Activated naive CD4-positive, alpha-beta T cell treated with anti-CD3 and anti-CD28 coated beads for 36 hours (primary cell): ENCODE results near the gene OTC. TPM values are rescaled to one million over a fixed set of nuclear protein-coding genes. Genes with fewer than 3 reads are reported as not detected.

Experiments
- CTCF ChIA-PET: fragments of 350-600 bp; sonication (Branson Sonifier 250); formaldehyde crosslinking; loops from one replicate; lab custom pipeline; 2021; ENCODE audit warnings: antibody characterized with exemption; lab: Charles Lee
- DNase-seq: peaks from one replicate; pipeline ENCODE4 v3.0.0-alpha.2; 2020
- H3K27ac Mint-ChIP-seq: one replicate; pipeline ENCODE4 v1.8.0; 2021; ENCODE audit warnings: mild to moderate bottlenecking, mixed read lengths
- H3K27me3 Mint-ChIP-seq: one replicate; pipeline ENCODE4 v1.8.0; 2021; ENCODE audit warnings: low read depth, mixed read lengths
- H3K36me3 Mint-ChIP-seq: one replicate; pipeline ENCODE4 v1.8.0; 2021; ENCODE audit warnings: low read depth, mixed read lengths
- H3K4me1 Mint-ChIP-seq: one replicate; pipeline ENCODE4 v1.8.0; 2021; ENCODE audit warnings: low read depth, mixed read lengths
- H3K4me3 Mint-ChIP-seq: one replicate; pipeline ENCODE4 v1.8.0; 2021; ENCODE audit warnings: mild to moderate bottlenecking, moderate library complexity, mixed read lengths
- H3K9me3 Mint-ChIP-seq: one replicate; pipeline ENCODE4 v1.8.0; 2021; ENCODE audit warnings: mixed read lengths
- intact Hi-C: fragments of 100-400 bp; cut with micrococcal nuclease; formaldehyde crosslinking; loops from one replicate; pipeline ENCODE4 v1.15.1; 2023
- total RNA-seq, 2 experiments: library from RNA; stranded (reverse); gene quantifications; one replicate each; pipeline ENCODE4 v1.2.3, GENCODE V29; 2021

Gene OTC
- total RNA-seq, 2 experiments from 2014 or later: not detected

- Mint-ChIP-seq H3K4me1 (peaks cover 3% of the 10 kb centered on the region), H3K27ac (no peak overlapping the region), H3K27me3 (no peaks in the 10 kb centered on the region), H3K36me3 (no peaks in the 10 kb centered on the region), H3K4me3 (no peak overlapping the region), H3K9me3 (no peaks in the 10 kb centered on the region)
- intact Hi-C loops: no loop called here
- no peak for DNase-seq
- CTCF ChIA-PET: no interaction called here
Measured at GRCh38 chrX:38332505-38332904, 19.9 kb upstream of the OTC start.

- no peak for DNase-seq
- Mint-ChIP-seq H3K9me3 (no peaks in the 10 kb centered on the region), H3K36me3 (no peaks in the 10 kb centered on the region), H3K27ac (no peak overlapping the region), H3K27me3 (no peaks in the 10 kb centered on the region), H3K4me3 (no peak overlapping the region), H3K4me1 (no peaks in the 10 kb centered on the region)
- CTCF ChIA-PET: interaction anchor here (0.8 kb wide), 1 partner anchor 16 kb away, joined by 3 read pairs; no protein-coding TSS in a partner anchor
- intact Hi-C loops: no loop called here
Measured at GRCh38 chrX:38335382-38335781, 17.0 kb upstream of the OTC start.

GRCh38 chrX:38336538-38337240 lies 15.7 kb upstream of the OTC start:
- no peak overlapping the region for H3K27ac Mint-ChIP-seq
- no peaks in the 10 kb centered on the region for H3K4me1 Mint-ChIP-seq
- H3K27me3 Mint-ChIP-seq: no peaks in the 10 kb centered on the region
- no peaks in the 10 kb centered on the region for H3K9me3 Mint-ChIP-seq
- CTCF ChIA-PET: no interaction called here
- intact Hi-C loops: no loop called here
- DNase-seq: no peak
- no peaks in the 10 kb centered on the region for H3K36me3 Mint-ChIP-seq
- H3K4me3 Mint-ChIP-seq: no peak overlapping the region

GRCh38 chrX:38341442-38341841 lies 11.0 kb upstream of the OTC start:
- CTCF ChIA-PET: no interaction called here

GRCh38 chrX:38342853-38343778 lies 9.3 kb upstream of the OTC start:
- intact Hi-C loops: no loop called here
- no peak overlapping the region for H3K27ac Mint-ChIP-seq
- no peak overlapping the region for H3K4me3 Mint-ChIP-seq
- H3K27me3 Mint-ChIP-seq: peaks cover 2% of the 10 kb centered on the region
- no peak for DNase-seq
- CTCF ChIA-PET: no interaction called here
- no peaks in the 10 kb centered on the region for H3K9me3 Mint-ChIP-seq
- no peaks in the 10 kb centered on the region for H3K36me3 Mint-ChIP-seq
- H3K4me1 Mint-ChIP-seq: no peaks in the 10 kb centered on the region

More at GRCh38 chrX:38341442-38341841, 11.0 kb upstream of the OTC start:
- no peak for DNase-seq
- no peak overlapping the region for H3K4me3 Mint-ChIP-seq
- no peaks in the 10 kb centered on the region for H3K36me3 Mint-ChIP-seq
- intact Hi-C loops: no loop called here
- no peak overlapping the region for H3K27ac Mint-ChIP-seq
- no peaks in the 10 kb centered on the region for H3K9me3 Mint-ChIP-seq
- H3K4me1 Mint-ChIP-seq: no peaks in the 10 kb centered on the region
- H3K27me3 Mint-ChIP-seq: no peaks in the 10 kb centered on the region

GRCh38 chrX:38346150-38346549 lies 6.3 kb upstream of the OTC start:
- Mint-ChIP-seq H3K27ac (no peak overlapping the region), H3K27me3 (peaks cover 2% of the 10 kb centered on the region), H3K36me3 (no peaks in the 10 kb centered on the region), H3K4me3 (no peak overlapping the region), H3K9me3 (no peaks in the 10 kb centered on the region), H3K4me1 (no peaks in the 10 kb centered on the region)
- intact Hi-C loops: no loop called here
- no peak for DNase-seq
- CTCF ChIA-PET: no interaction called here

- CTCF ChIA-PET: no interaction called here
- intact Hi-C loops: no loop called here
Measured at GRCh38 chrX:38347136-38347535, 5.3 kb upstream of the OTC start.

GRCh38 chrX:38351346-38351745 lies 1.1 kb upstream of the OTC start:
- no peak overlapping the region for H3K27ac Mint-ChIP-seq
- no peaks in the 10 kb centered on the region for H3K9me3 Mint-ChIP-seq
- H3K4me1 Mint-ChIP-seq: no peaks in the 10 kb centered on the region
- intact Hi-C loops: no loop called here
- H3K4me3 Mint-ChIP-seq: no peak overlapping the region
- CTCF ChIA-PET: no interaction called here
- H3K27me3 Mint-ChIP-seq: peaks cover 2% of the 10 kb centered on the region
- DNase-seq: no peak
- no peaks in the 10 kb centered on the region for H3K36me3 Mint-ChIP-seq

More at GRCh38 chrX:38347136-38347535, 5.3 kb upstream of the OTC start:
- peaks cover 2% of the 10 kb centered on the region for H3K27me3 Mint-ChIP-seq
- H3K4me1 Mint-ChIP-seq: no peaks in the 10 kb centered on the region
- DNase-seq: no peak
- H3K27ac Mint-ChIP-seq: no peak overlapping the region
- no peak overlapping the region for H3K4me3 Mint-ChIP-seq
- no peaks in the 10 kb centered on the region for H3K9me3 Mint-ChIP-seq
- H3K36me3 Mint-ChIP-seq: no peaks in the 10 kb centered on the region

GRCh38 chrX:38356401-38356800 lies 4.0 kb downstream of the OTC start:
- CTCF ChIA-PET: no interaction called here
- no peak overlapping the region for H3K27ac Mint-ChIP-seq
- intact Hi-C loops: no loop called here
- H3K36me3 Mint-ChIP-seq: no peaks in the 10 kb centered on the region
- no peaks in the 10 kb centered on the region for H3K4me1 Mint-ChIP-seq
- H3K9me3 Mint-ChIP-seq: no peaks in the 10 kb centered on the region
- DNase-seq: no peak
- no peaks in the 10 kb centered on the region for H3K27me3 Mint-ChIP-seq
- no peak overlapping the region for H3K4me3 Mint-ChIP-seq

- H3K36me3 Mint-ChIP-seq: no peaks in the 10 kb centered on the region
- DNase-seq: no peak
- no peaks in the 10 kb centered on the region for H3K27me3 Mint-ChIP-seq
- H3K4me1 Mint-ChIP-seq: no peaks in the 10 kb centered on the region
- intact Hi-C loops: no loop called here
- CTCF ChIA-PET: no interaction called here
- H3K9me3 Mint-ChIP-seq: no peaks in the 10 kb centered on the region
- no peak overlapping the region for H3K27ac Mint-ChIP-seq
- H3K4me3 Mint-ChIP-seq: no peak overlapping the region
Measured at GRCh38 chrX:38357747-38358673, 5.6 kb downstream of the OTC start.

GRCh38 chrX:38363046-38363445 lies 10.6 kb downstream of the OTC start:
- intact Hi-C loops: no loop called here
- H3K4me1 Mint-ChIP-seq: no peaks in the 10 kb centered on the region
- DNase-seq: no peak
- H3K27me3 Mint-ChIP-seq: no peaks in the 10 kb centered on the region
- H3K27ac Mint-ChIP-seq: no peak overlapping the region
- no peaks in the 10 kb centered on the region for H3K9me3 Mint-ChIP-seq
- no peaks in the 10 kb centered on the region for H3K36me3 Mint-ChIP-seq
- CTCF ChIA-PET: no interaction called here
- H3K4me3 Mint-ChIP-seq: no peak overlapping the region

GRCh38 chrX:38365954-38366353 lies 13.6 kb downstream of the OTC start:
- CTCF ChIA-PET: interaction anchor here (0.6 to 0.8 kb wide), 2 partner anchors 17 to 620 kb away, joined by 3 to 4 read pairs; no protein-coding TSS in a partner anchor
- H3K4me1 Mint-ChIP-seq: no peaks in the 10 kb centered on the region
- H3K27ac Mint-ChIP-seq: no peak overlapping the region
- no peaks in the 10 kb centered on the region for H3K27me3 Mint-ChIP-seq
- intact Hi-C loops: no loop called here
- H3K4me3 Mint-ChIP-seq: no peak overlapping the region
- no peak for DNase-seq
- no peaks in the 10 kb centered on the region for H3K9me3 Mint-ChIP-seq
- no peaks in the 10 kb centered on the region for H3K36me3 Mint-ChIP-seq
